Body of pancreas (tissue), 4 donors: ENCODE data around the gene NOS1.

ENCODE experiments used
- CTCF ChIP-seq, 7 experiments: fragments of 450-650 bp in 4 of 7; fragments of 200-600 bp in 3 of 7; sonication (generic) in 3 of 7; IDR thresholded peaks; one replicate each; pipeline ENCODE4 v1.5.1; 2016 to 2019; ENCODE audit warnings: antibody characterized with exemption in 7 of 7
- POLR2A ChIP-seq, 3 donors: fragments of 450-650 bp; IDR thresholded peaks; one replicate each; pipeline ENCODE4 v1.6.1; 2016; ENCODE audit warnings: antibody characterized with exemption in 3 of 3, mild to moderate bottlenecking in 2 of 3

- TF ChIP-seq CTCF (IDR thresholded peaks at IDR 0.05) (no peak), POLR2A (IDR thresholded peaks at IDR 0.05) (no peak)
These were observed 23.3 kb upstream of the NOS1 start for GRCh38 chr12:117384735-117385134.
